ENCODE measurements around the gene SCN1B. TPM values are rescaled to one million over a fixed set of nuclear protein-coding genes. Genes with fewer than 3 reads are reported as not detected.
"Not testable (repeated sequence)": the region's sequence is repeated elsewhere in the genome, so short reads cannot be mapped to it uniquely, and the experiment has no call there.

Gene SCN1B
- total and polyA plus RNA-seq, 7 donors = 55.6 to 345 (median 248) TPM

DNA sequence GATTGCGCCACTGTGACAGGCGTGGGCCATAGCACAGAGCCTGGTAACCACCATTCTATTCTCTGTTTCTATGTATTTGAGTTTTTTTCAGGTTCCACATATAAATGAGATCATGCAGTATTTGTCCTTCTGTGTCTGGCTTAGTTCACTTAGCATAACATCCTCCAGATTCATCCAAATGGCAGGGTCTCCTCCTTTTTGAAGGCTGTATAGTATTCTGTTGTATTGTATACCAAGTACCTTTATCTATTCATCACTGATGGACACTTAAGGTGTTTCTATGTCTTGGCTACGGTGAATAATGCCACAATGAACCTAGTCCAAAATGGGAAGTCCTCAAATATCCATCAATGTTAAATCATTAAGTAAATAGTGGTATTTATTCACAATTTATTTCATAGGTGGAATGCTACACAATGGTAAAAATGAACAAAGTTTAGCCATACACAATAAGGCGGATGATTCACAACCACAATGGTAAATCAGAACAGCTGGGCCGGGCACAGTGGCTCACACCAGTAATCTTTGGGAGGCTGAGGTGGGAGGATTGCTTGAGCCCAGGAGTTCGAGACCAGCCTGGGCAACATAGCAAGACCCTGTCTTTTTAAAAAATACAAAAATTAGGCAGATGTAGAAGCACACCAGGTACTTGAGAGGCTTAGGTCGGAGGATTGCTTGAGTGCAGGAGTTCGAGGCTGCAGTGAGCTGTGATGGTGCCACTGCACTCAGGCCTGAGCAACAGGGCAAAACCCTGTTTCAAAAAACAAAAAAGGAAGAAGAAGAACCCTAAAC, 38.5 kb upstream of the SCN1B start:
- Histone ChIP-seq H3K27ac (no peak overlapping the region), H3K4me1 (no peaks in the 10 kb centered on the region), H3K9me3 (no peaks in the 10 kb centered on the region), H3K27me3 (ENCODE audit: insufficient read depth in 3 of 3, low read length in 2 of 3) (no peaks in the 10 kb centered on the region), H3K36me3 (ENCODE audit: insufficient read depth in 1 of 2, low read depth in 1 of 2) (no peaks in the 10 kb centered on the region), H3K4me3 (no peak overlapping the region)
- DNase-seq (peak in 1 of 2 donors; percentile 8), ATAC-seq (no peak)
- no peak for TF ChIP-seq CTCF (IDR thresholded peaks at IDR 0.05)
- WGBS, 3 donors = 89 to 96% (median 90%) methylated on average over 8 of the region's 8 CpGs
- intact Hi-C loops (cut with DNase I) = no loop called here

- ATAC-seq; intact Hi-C loops (cut with DNase I); H3K36me3 ChIP-seq (ENCODE audit: insufficient read depth in 1 of 2, low read depth in 1 of 2); H3K4me3 ChIP-seq; H3K9me3 ChIP-seq; H3K27me3 ChIP-seq (ENCODE audit: insufficient read depth in 3 of 3, low read length in 2 of 3); H3K4me1 ChIP-seq; H3K27ac ChIP-seq; DNase-seq: not testable (repeated sequence)
- 84 to 94% (median 86%) methylated on average over 7 of the region's 7 CpGs for WGBS, 3 donors
Observed at GRCh38 chr19:34992582-34992981, 37.7 kb upstream of the SCN1B start.

DNA sequence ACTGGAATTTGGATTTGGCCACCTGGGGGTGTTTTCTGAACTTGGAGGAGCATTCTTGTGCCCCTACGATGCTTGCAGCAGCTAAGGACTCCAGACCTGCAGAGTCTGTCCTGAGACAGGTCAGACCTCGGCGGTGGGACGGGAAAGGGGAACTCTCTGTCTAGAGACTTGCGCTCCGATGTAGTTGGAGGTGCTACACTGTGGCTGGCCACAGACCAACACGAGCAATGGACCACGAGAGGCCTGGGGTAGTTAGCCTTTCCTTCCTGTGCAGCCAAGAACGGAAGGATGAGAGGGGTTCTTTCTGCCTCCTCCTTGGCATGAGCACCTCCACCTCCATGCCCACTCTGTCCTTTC, 36.0 kb upstream of the SCN1B start:
- Histone ChIP-seq H3K4me3 (peak overlapping the region; percentile 62), H3K36me3 (ENCODE audit: insufficient read depth in 1 of 2, low read depth in 1 of 2) (no peaks in the 10 kb centered on the region), H3K4me1 (peaks cover 6% of the 10 kb centered on the region), H3K9me3 (no peaks in the 10 kb centered on the region), H3K27me3 (ENCODE audit: insufficient read depth in 3 of 3, low read length in 2 of 3) (no peaks in the 10 kb centered on the region), H3K27ac (peak overlapping the region; percentile 81)
- intact Hi-C loops (cut with DNase I) = no loop called here
- 48 to 59% (median 49%) methylated on average over 9 of the region's 9 CpGs for WGBS, 3 donors
- TF ChIP-seq CTCF (IDR thresholded peaks at IDR 0.05) = no peak
- ATAC-seq (peak in 2 of 4 donors; percentile 16 to 18), DNase-seq (no peak)

- intact Hi-C loops (cut with DNase I) = no loop called here
- H3K4me1 ChIP-seq = peaks cover 9% of the 10 kb centered on the region
- DNase-seq (peak in 1 of 2 donors; percentile 56), ATAC-seq (peak; percentile 66 to 89 (median 83))
- no peak for TF ChIP-seq CTCF (IDR thresholded peaks at IDR 0.05)
- H3K9me3 ChIP-seq = no peaks in the 10 kb centered on the region
- H3K27me3 ChIP-seq (ENCODE audit: insufficient read depth in 3 of 3, low read length in 2 of 3) = no peaks in the 10 kb centered on the region
- peak overlapping the region; percentile 62 for H3K4me3 ChIP-seq
- no peaks in the 10 kb centered on the region for H3K36me3 ChIP-seq (ENCODE audit: insufficient read depth in 1 of 2, low read depth in 1 of 2)
- H3K27ac ChIP-seq = peak overlapping the region; percentile 81
- 28 to 44% (median 38%) methylated on average over 17 of the region's 17 CpGs for WGBS, 3 donors
Observed at GRCh38 chr19:34994643-34995541, 35.4 kb upstream of the SCN1B start.

DNA sequence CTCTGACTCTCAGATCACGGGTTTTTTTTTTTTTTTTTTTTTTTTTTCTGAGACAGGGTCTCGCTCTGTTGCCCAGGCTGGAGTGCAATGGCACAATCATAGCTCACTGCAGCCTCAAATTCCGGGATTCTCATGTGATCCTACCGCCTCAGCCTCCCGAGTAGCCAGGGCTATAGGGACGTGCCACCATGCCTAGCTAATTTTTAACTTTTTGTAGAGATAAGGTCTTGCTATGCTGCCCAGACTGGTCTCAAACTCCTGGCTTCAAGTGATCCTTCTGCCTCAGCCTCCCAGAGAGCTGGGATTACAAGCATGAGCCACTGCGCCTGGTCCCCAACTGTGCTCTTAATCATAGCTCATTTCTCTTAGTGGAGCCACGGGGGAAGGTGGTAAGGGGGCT, 34.7 kb upstream of the SCN1B start:
- 71 to 89% (median 76%) methylated on average over 8 of the region's 8 CpGs for WGBS, 3 donors
- H3K27me3 ChIP-seq (ENCODE audit: insufficient read depth in 3 of 3, low read length in 2 of 3) = no peaks in the 10 kb centered on the region
- no peaks in the 10 kb centered on the region for H3K9me3 ChIP-seq
- TF ChIP-seq CTCF (IDR thresholded peaks at IDR 0.05) = no peak
- H3K36me3 ChIP-seq (ENCODE audit: insufficient read depth in 1 of 2, low read depth in 1 of 2) = no peaks in the 10 kb centered on the region
- H3K27ac ChIP-seq = peak overlapping the region; percentile 81
- H3K4me3 ChIP-seq = peak overlapping the region; percentile 62
- no peak for ATAC-seq
- intact Hi-C loops (cut with DNase I) = no loop called here
- DNase-seq = no peak
- H3K4me1 ChIP-seq = peaks cover 9% of the 10 kb centered on the region

All from psoas muscle (tissue), 8 donors.